ENCODE data around the gene ULBP3.
A peak's percentile ranks its signal among the peaks of the same experiment; 100 is the strongest.
"Not testable (repeated sequence)": the region's sequence is repeated elsewhere in the genome, so short reads cannot be mapped to it uniquely, and the experiment has no call there.

Gene ULBP3

GRCh38 chr6:150068151-150068550, 770 bp downstream of the ULBP3 start:
- Histone ChIP-seq H2AFZ (ENCODE audit: low read length) (no peak overlapping the region), H3K9me2 (ENCODE audit: low read depth, low read length) (no peaks in the 10 kb centered on the region), H3K27me3 (ENCODE audit: insufficient read depth, low read length) (no peaks in the 10 kb centered on the region), H3K36me3 (ENCODE audit: insufficient read depth, low read length) (no peaks in the 10 kb centered on the region; the same call in 1 of the 2 replicates), H3K79me2 (ENCODE audit: insufficient read depth, low read length) (no peaks in the 10 kb centered on the region), H3K9me3 (ENCODE audit: low read length) (no peaks in the 10 kb centered on the region), H3K4me1 (ENCODE audit: insufficient read depth, low read length, severe bottlenecking) (peaks cover 6% of the 10 kb centered on the region), H4K20me1 (ENCODE audit: insufficient read depth, low read length) (no peaks in the 10 kb centered on the region), H3F3A (ENCODE audit: insufficient read depth, low read length) (no peaks in the 10 kb centered on the region), H3K4me2 (ENCODE audit: low read length) (peak overlapping the region; percentile 73), H3K27ac (ENCODE audit: low read depth, low read length, poor library complexity, severe bottlenecking) (no peak overlapping the region), H3K4me3 (ENCODE audit: low read depth, low read length, poor library complexity, severe bottlenecking) (peak overlapping the region; percentile 72), H3K9ac (ENCODE audit: low read length) (peak overlapping the region; percentile 68)
- no peak for TF ChIP-seq EZH2 (IDR thresholded peaks at IDR 0.05; ENCODE audit: borderline replicate concordance, low read length)
- no peak for TF ChIP-seq CTCF (IDR thresholded peaks at IDR 0.05; ENCODE audit: low read length)

- no peak overlapping the region for H2AFZ ChIP-seq (ENCODE audit: low read length)
- H3K9me3 ChIP-seq (ENCODE audit: low read length), result no peaks in the 10 kb centered on the region
- no peaks in the 10 kb centered on the region for H4K20me1 ChIP-seq (ENCODE audit: insufficient read depth, low read length)
- H3K27me3 ChIP-seq (ENCODE audit: insufficient read depth, low read length), result no peaks in the 10 kb centered on the region
- H3K4me1 ChIP-seq (ENCODE audit: insufficient read depth, low read length, severe bottlenecking), result peaks cover 9% of the 10 kb centered on the region
- no peak overlapping the region for H3K4me2 ChIP-seq (ENCODE audit: low read length)
- H3K4me3 ChIP-seq (ENCODE audit: low read depth, low read length, poor library complexity, severe bottlenecking), result no peak overlapping the region
- H3K9me2 ChIP-seq (ENCODE audit: low read depth, low read length), result no peaks in the 10 kb centered on the region
- no peak overlapping the region for H3K9ac ChIP-seq (ENCODE audit: low read length)
- no peaks in the 10 kb centered on the region for H3K79me2 ChIP-seq (ENCODE audit: insufficient read depth, low read length)
- no peak for TF ChIP-seq CTCF (IDR thresholded peaks at IDR 0.05; ENCODE audit: low read length)
- TF ChIP-seq EZH2 (IDR thresholded peaks at IDR 0.05; ENCODE audit: borderline replicate concordance, low read length), result no peak
- no peaks in the 10 kb centered on the region for H3F3A ChIP-seq (ENCODE audit: insufficient read depth, low read length)
- no peak overlapping the region for H3K27ac ChIP-seq (ENCODE audit: low read depth, low read length, poor library complexity, severe bottlenecking)
- no peaks in the 10 kb centered on the region; the same call in 1 of the 2 replicates for H3K36me3 ChIP-seq (ENCODE audit: insufficient read depth, low read length)
Observed at GRCh38 chr6:150065083-150065482, 3.8 kb downstream of the ULBP3 start.

GRCh38 chr6:150063640-150064039, 5.3 kb downstream of the ULBP3 start:
- H3K4me2 ChIP-seq (ENCODE audit: low read length), result no peak overlapping the region
- H3K36me3 ChIP-seq (ENCODE audit: insufficient read depth, low read length), result no peaks in the 10 kb centered on the region; the same call in 1 of the 2 replicates
- H3K4me1 ChIP-seq (ENCODE audit: insufficient read depth, low read length, severe bottlenecking), result peaks cover 10% of the 10 kb centered on the region
- H3K9ac ChIP-seq (ENCODE audit: low read length), result no peak overlapping the region
- H2AFZ ChIP-seq (ENCODE audit: low read length), result no peak overlapping the region
- no peaks in the 10 kb centered on the region for H3K9me2 ChIP-seq (ENCODE audit: low read depth, low read length)
- no peaks in the 10 kb centered on the region for H3F3A ChIP-seq (ENCODE audit: insufficient read depth, low read length)
- no peak overlapping the region for H3K4me3 ChIP-seq (ENCODE audit: low read depth, low read length, poor library complexity, severe bottlenecking)
- H3K9me3 ChIP-seq (ENCODE audit: low read length), result no peaks in the 10 kb centered on the region
- TF ChIP-seq EZH2 (IDR thresholded peaks at IDR 0.05; ENCODE audit: borderline replicate concordance, low read length) (no peak), CTCF (IDR thresholded peaks at IDR 0.05; ENCODE audit: low read length) (no peak)
- H3K27me3 ChIP-seq (ENCODE audit: insufficient read depth, low read length), result peaks cover 5% of the 10 kb centered on the region; the same call in 1 of the 2 replicates
- H3K27ac ChIP-seq (ENCODE audit: low read depth, low read length, poor library complexity, severe bottlenecking), result no peak overlapping the region
- H3K79me2 ChIP-seq (ENCODE audit: insufficient read depth, low read length), result no peaks in the 10 kb centered on the region
- no peaks in the 10 kb centered on the region for H4K20me1 ChIP-seq (ENCODE audit: insufficient read depth, low read length)

GRCh38 chr6:150059973-150060372, 8.9 kb downstream of the ULBP3 start:
- H2AFZ ChIP-seq (ENCODE audit: low read length); H3K36me3 ChIP-seq (ENCODE audit: insufficient read depth, low read length); H3K9ac ChIP-seq (ENCODE audit: low read length); H4K20me1 ChIP-seq (ENCODE audit: insufficient read depth, low read length); H3K9me2 ChIP-seq (ENCODE audit: low read depth, low read length); H3K27ac ChIP-seq (ENCODE audit: low read depth, low read length, poor library complexity, severe bottlenecking); H3K4me2 ChIP-seq (ENCODE audit: low read length); H3K4me1 ChIP-seq (ENCODE audit: insufficient read depth, low read length, severe bottlenecking); H3K4me3 ChIP-seq (ENCODE audit: low read depth, low read length, poor library complexity, severe bottlenecking); H3K79me2 ChIP-seq (ENCODE audit: insufficient read depth, low read length); H3K27me3 ChIP-seq (ENCODE audit: insufficient read depth, low read length); H3K9me3 ChIP-seq (ENCODE audit: low read length); H3F3A ChIP-seq (ENCODE audit: insufficient read depth, low read length): not testable (repeated sequence)
